Stomach (tissue), 9 donors: Measurements from ENCODE around the gene SIT1. TPM values are rescaled to one million over a fixed set of nuclear protein-coding genes. Genes with fewer than 3 reads are reported as not detected.

Experiments used
- DNase-seq, 2 donors: peaks; one replicate each; pipeline versions ENCODE4 v3.0.0 to v3.0.0-alpha.2; 2013 to 2019
- H3K27ac ChIP-seq, 5 donors: fragments of 200-600 bp in 4 of 5; sonication (generic) in 4 of 5; one replicate each; pipeline ENCODE4 v1.5.1; 2013 to 2019; ENCODE audit warnings: mild to moderate bottlenecking in 1 of 5, moderate library complexity in 1 of 5
- H3K27me3 ChIP-seq, 3 donors: fragments of 200-600 bp; sonication (generic); one replicate each; pipeline ENCODE4 v1.5.1; 2017 to 2019; ENCODE audit warnings: mixed run types in 1 of 3
- H3K36me3 ChIP-seq, 4 donors: fragments of 200-600 bp; sonication (generic); 1 replicate in 3 of 4; 2 replicates in 1 of 4; pipeline ENCODE4 v1.5.1; 2016 to 2019
- H3K4me1 ChIP-seq, 4 donors: fragments of 200-600 bp; sonication (generic); one replicate each; pipeline ENCODE4 v1.5.1; 2016 to 2019
- H3K4me3 ChIP-seq, 4 donors: fragments of 200-600 bp; sonication (generic) in 3 of 4; one replicate each; pipeline ENCODE4 v1.5.1; 2016 to 2019; ENCODE audit warnings: mild to moderate bottlenecking in 1 of 4
- H3K9me3 ChIP-seq, 4 donors: fragments of 200-600 bp; sonication (generic); one replicate each; pipeline ENCODE4 v1.5.1; 2016 to 2019
- CTCF ChIP-seq, 7 experiments: fragments of 450-650 bp in 4 of 7; fragments of 200-600 bp in 3 of 7; sonication (generic) in 3 of 7; IDR thresholded peaks; one replicate each; pipeline ENCODE4 v1.5.1; 2016 to 2019; ENCODE audit warnings: antibody characterized with exemption in 7 of 7, control low read depth in 2 of 7, mild to moderate bottlenecking in 1 of 7
- EP300 ChIP-seq: sonication (generic); formaldehyde crosslinking; IDR thresholded peaks from one replicate; pipeline ENCODE4 v1.6.1; 2017; ENCODE audit warnings: antibody characterized with exemption
- POLR2A ChIP-seq, 4 donors: fragments of 450-650 bp; IDR thresholded peaks; one replicate each; pipeline ENCODE4 v1.6.1; 2016; ENCODE audit warnings: antibody characterized with exemption in 4 of 4, control low read depth in 2 of 4, mild to moderate bottlenecking in 1 of 4, moderate library complexity in 1 of 4
- POLR2AphosphoS5 ChIP-seq, 3 donors: sonication (generic); formaldehyde crosslinking; IDR thresholded peaks; one replicate each; pipeline ENCODE4 v1.6.1; 2016; ENCODE audit warnings: antibody characterized with exemption in 3 of 3
- WGBS, 5 donors: extraction: QIAGEN DNeasy Blood & Tissue Kit in 3 of 5; methylation state at CpG; one replicate each; pipeline versions ENCODE4 v1.1.5 to v1.1.7; 2013 to 2018; 5-methylcytosine and 5-hydroxymethylcytosine counted together
- intact Hi-C: fragments of 100-400 bp; cut with DNase I; formaldehyde crosslinking; loops from one replicate; pipeline ENCODE4 v1.15.1; 2023; ENCODE audit warnings: low total_unique reads
- polyA plus RNA-seq, 3 donors: library from polyadenylated mRNA; stranded (reverse); fragments of 200-250 nt; gene quantifications; one replicate each; pipeline ENCODE4 v1.2.3, GENCODE V29; 2013
- total RNA-seq, 5 donors: library from RNA; depleted of rRNA; stranded (reverse); fragments of >200 nt; gene quantifications; one replicate each; pipeline versions ENCODE4 v1.1.0 to v1.2.3, GENCODE V29; 2014 to 2016
- donor health status: healthy with polysubstance abuse.
- donor health status: Bipolar disorder and iron deficiency.
- donor health status: healthy.

The SIT1 gene
- total and polyA plus RNA-seq, 8 donors = 0.62 to 2.3 (median 1.1) TPM; not detected in 3

GRCh38 chr9:35682520-35683315, 32.0 kb upstream of the SIT1 start:
- no peaks in the 10 kb centered on the region for H3K9me3 ChIP-seq
- DNase-seq = no peak
- no peaks in the 10 kb centered on the region for H3K27me3 ChIP-seq
- 59 to 83% (median 67%) methylated on average over 10 of the region's 10 CpGs for WGBS, 5 donors
- peak overlapping the region in 1 of 4 donors; percentile 67 for H3K4me3 ChIP-seq
- intact Hi-C loops = no loop called here
- peaks cover 36 to 69% (median 50%) of the 10 kb centered on the region in 4 donors for H3K36me3 ChIP-seq
- peaks cover 19 to 97% (median 64%) of the 10 kb centered on the region in 4 donors for H3K4me1 ChIP-seq
- peak in 2 of 3 donors; percentile 6 to 28 for TF ChIP-seq POLR2AphosphoS5 (IDR thresholded peaks at IDR 0.05)
- no peak for TF ChIP-seq POLR2A (IDR thresholded peaks at IDR 0.05)
- TF ChIP-seq EP300 = no peak
- H3K27ac ChIP-seq = peak overlapping the region; percentile 10 to 97 (median 92)

- 57 to 69% (median 63%) methylated on average over 6 of the region's 6 CpGs for WGBS, 5 donors
- Histone ChIP-seq H3K27ac (peak overlapping the region; percentile 22 to 97 (median 92)), H3K36me3 (peaks cover 36 to 64% (median 45%) of the 10 kb centered on the region in 4 donors), H3K9me3 (no peaks in the 10 kb centered on the region), H3K27me3 (no peaks in the 10 kb centered on the region), H3K4me3 (no peak overlapping the region), H3K4me1 (peaks cover 19 to 97% (median 61%) of the 10 kb centered on the region in 4 donors)
- DNase-seq = no peak
- TF ChIP-seq EP300 (no peak), POLR2AphosphoS5 (IDR thresholded peaks at IDR 0.05) (peak in 1 of 3 donors; percentile 34)
- intact Hi-C loops = no loop called here
Measured at GRCh38 chr9:35682051-35682450, 31.3 kb upstream of the SIT1 start.

GRCh38 chr9:35681341-35682002, 30.7 kb upstream of the SIT1 start:
- Histone ChIP-seq H3K27me3 (peaks cover 0 to under 1% (median 0%) of the 10 kb centered on the region in 3 donors), H3K4me1 (peaks cover 22 to 97% (median 60%) of the 10 kb centered on the region in 4 donors), H3K4me3 (no peak overlapping the region), H3K9me3 (no peaks in the 10 kb centered on the region), H3K36me3 (peaks cover 36 to 64% (median 42%) of the 10 kb centered on the region in 4 donors), H3K27ac (peak overlapping the region; percentile 22 to 97 (median 92))
- 50 to 74% (median 67%) methylated on average over 3 of the region's 3 CpGs for WGBS, 5 donors
- DNase-seq = no peak
- TF ChIP-seq CTCF (IDR thresholded peaks at IDR 0.05) = no peak
- TF ChIP-seq POLR2AphosphoS5 (IDR thresholded peaks at IDR 0.05) = peak in 2 of 3 donors; percentile 2 to 44
- intact Hi-C loops = no loop called here

- TF ChIP-seq POLR2AphosphoS5 (IDR thresholded peaks at IDR 0.05) = peak in 2 of 3 donors; percentile 67 to 77
- TF ChIP-seq EP300 = no peak
- intact Hi-C loops = no loop called here
- no peaks in the 10 kb centered on the region for H3K9me3 ChIP-seq
- peaks cover 28 to 97% (median 61%) of the 10 kb centered on the region in 4 donors for H3K4me1 ChIP-seq
- peak; percentile 68 to 78 for DNase-seq
- H3K27ac ChIP-seq = peak overlapping the region; percentile 49 to 97 (median 92)
- H3K36me3 ChIP-seq = peaks cover 32 to 56% (median 36%) of the 10 kb centered on the region in 4 donors
- peaks cover 0 to 10% (median 0%) of the 10 kb centered on the region in 3 donors for H3K27me3 ChIP-seq
- H3K4me3 ChIP-seq = peak overlapping the region in 1 of 4 donors; percentile 6
- WGBS, 5 donors = 28 to 48% (median 32%) methylated on average over 15 of the region's 15 CpGs
Measured at GRCh38 chr9:35680331-35681105, 29.8 kb upstream of the SIT1 start.

GRCh38 chr9:35679766-35680330, 29.1 kb upstream of the SIT1 start:
- intact Hi-C loops = no loop called here

More at GRCh38 chr9:35679766-35680330, 29.1 kb upstream of the SIT1 start:
- 61 to 87% (median 78%) methylated on average over 8 of the region's 8 CpGs for WGBS, 5 donors
- H3K4me3 ChIP-seq = peak overlapping the region in 1 of 4 donors; percentile 6
- no peak for DNase-seq
- peaks cover 28 to 96% (median 64%) of the 10 kb centered on the region in 4 donors for H3K4me1 ChIP-seq
- peaks cover 26 to 49% (median 29%) of the 10 kb centered on the region in 4 donors for H3K36me3 ChIP-seq
- H3K27me3 ChIP-seq = peaks cover 0 to 12% (median 0%) of the 10 kb centered on the region in 3 donors
- H3K9me3 ChIP-seq = no peaks in the 10 kb centered on the region
- H3K27ac ChIP-seq = peak overlapping the region; percentile 43 to 97 (median 92)
- TF ChIP-seq POLR2AphosphoS5 (IDR thresholded peaks at IDR 0.05) (peak in 1 of 3 donors; percentile 39), EP300 (no peak), CTCF (IDR thresholded peaks at IDR 0.05) (no peak), POLR2A (IDR thresholded peaks at IDR 0.05) (no peak)
